ENCODE data around the gene CDC42BPA.

GRCh38 chr1:227073786-227074185, 244.5 kb downstream of the CDC42BPA start:
- TF ChIP-seq, protein P1, sequence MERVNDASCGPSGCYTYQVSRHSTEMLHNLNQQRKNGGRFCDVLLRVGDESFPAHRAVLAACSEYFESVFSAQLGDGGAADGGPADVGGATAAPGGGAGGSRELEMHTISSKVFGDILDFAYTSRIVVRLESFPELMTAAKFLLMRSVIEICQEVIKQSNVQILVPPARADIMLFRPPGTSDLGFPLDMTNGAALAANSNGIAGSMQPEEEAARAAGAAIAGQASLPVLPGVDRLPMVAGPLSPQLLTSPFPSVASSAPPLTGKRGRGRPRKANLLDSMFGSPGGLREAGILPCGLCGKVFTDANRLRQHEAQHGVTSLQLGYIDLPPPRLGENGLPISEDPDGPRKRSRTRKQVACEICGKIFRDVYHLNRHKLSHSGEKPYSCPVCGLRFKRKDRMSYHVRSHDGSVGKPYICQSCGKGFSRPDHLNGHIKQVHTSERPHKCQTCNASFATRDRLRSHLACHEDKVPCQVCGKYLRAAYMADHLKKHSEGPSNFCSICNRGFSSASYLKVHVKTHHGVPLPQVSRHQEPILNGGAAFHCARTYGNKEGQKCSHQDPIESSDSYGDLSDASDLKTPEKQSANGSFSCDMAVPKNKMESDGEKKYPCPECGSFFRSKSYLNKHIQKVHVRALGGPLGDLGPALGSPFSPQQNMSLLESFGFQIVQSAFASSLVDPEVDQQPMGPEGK (CRISPR knock-in tag; IDR thresholded peaks at IDR 0.05; ENCODE audit: borderline replicate concordance): no peak
- TF ChIP-seq, protein P2, sequence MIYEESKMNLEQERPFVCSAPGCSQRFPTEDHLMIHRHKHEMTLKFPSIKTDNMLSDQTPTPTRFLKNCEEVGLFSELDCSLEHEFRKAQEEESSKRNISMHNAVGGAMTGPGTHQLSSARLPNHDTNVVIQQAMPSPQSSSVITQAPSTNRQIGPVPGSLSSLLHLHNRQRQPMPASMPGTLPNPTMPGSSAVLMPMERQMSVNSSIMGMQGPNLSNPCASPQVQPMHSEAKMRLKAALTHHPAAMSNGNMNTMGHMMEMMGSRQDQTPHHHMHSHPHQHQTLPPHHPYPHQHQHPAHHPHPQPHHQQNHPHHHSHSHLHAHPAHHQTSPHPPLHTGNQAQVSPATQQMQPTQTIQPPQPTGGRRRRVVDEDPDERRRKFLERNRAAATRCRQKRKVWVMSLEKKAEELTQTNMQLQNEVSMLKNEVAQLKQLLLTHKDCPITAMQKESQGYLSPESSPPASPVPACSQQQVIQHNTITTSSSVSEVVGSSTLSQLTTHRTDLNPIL (CRISPR knock-in tag; IDR thresholded peaks at IDR 0.05; ENCODE audit: low read depth): no peak
- TF ChIP-seq BACH2 (CRISPR knock-in tag; IDR thresholded peaks at IDR 0.05; ENCODE audit: borderline replicate concordance): no peak
- TF ChIP-seq ZFP3 (CRISPR knock-in tag; IDR thresholded peaks at IDR 0.05): no peak
- TF ChIP-seq ARNTL (CRISPR knock-in tag; IDR thresholded peaks at IDR 0.05; ENCODE audit: borderline replicate concordance, low read depth): no peak
- no peak for TF ChIP-seq ZNF70 (CRISPR knock-in tag; IDR thresholded peaks at IDR 0.05)
